GM18519 (cell line): ENCODE results near the gene CDKAL1.
A peak's percentile ranks its signal among the peaks of the same experiment; 100 is the strongest.
"Not testable (repeated sequence)": the region's sequence is repeated elsewhere in the genome, so short reads cannot be mapped to it uniquely, and the experiment has no call there.

ENCODE experiments used
- ATAC-seq: cut with Tn5 transposase; IDR thresholded peaks from one replicate; pipeline ENCODE4 v1.9.1; 2021; ENCODE audit warnings: mild to moderate bottlenecking, moderate library complexity; ENCODE audit not compliant: unreplicated experiment, low FRiP score

Gene CDKAL1

DNA sequence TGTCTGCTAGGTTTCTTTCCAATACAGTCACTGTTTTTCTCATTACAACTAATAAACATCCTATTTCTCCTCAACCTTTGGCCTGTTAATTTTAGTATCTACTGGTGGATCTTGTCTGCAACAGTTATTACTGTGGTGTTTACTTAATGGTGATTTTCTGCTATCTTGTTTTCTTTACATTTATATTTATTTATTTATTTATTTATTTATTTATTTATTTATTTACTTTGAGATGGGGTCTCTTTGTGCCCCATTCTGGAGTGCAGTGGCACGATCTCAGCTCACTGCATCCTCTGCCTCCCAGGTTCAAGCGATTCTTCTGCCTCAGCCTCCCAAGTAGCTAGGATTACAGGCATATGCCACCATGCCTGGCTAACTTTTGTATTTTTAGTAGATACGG is 15.1 kb downstream of the CDKAL1 start:
- not testable (repeated sequence) for ATAC-seq

DNA sequence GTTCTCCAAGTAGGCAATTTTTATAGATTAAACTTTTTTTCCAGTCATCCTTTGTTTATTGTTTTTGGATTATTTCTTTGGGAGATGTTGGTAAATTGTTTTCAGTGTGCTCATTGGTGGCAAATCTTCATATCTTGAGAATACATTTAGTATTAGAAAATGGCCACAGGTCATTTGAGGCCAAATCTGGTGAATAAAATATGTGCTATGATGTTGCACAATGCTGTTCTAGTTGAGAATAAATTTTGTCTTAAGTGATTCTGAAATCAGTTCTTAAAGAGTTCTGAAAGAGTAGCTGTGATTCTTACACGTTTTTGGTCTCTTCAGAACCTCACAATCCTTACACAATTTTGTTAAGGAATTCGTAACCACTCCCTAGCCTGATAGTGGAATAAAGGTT is 20.1 kb downstream of the CDKAL1 start:
- no peak for ATAC-seq

DNA sequence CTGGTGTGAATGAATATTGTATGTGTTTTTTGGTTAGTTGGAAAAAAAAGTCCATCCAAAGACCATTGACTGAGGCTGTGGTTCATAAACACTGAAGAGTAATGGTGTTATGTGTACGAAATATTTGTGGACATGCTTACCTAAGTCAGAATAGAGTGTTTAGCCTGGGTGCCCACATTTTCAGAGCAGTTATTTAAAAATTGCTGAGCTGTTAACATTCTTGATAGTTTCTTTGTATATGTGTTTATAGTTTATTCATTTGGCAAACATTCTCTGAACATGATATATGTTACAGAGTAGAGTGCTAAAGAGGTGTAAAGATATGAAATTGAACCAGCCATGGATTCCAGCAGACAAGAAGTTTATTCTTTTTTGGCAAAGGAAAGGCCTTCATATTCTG is 20.6 kb downstream of the CDKAL1 start:
- ATAC-seq, result no peak

DNA sequence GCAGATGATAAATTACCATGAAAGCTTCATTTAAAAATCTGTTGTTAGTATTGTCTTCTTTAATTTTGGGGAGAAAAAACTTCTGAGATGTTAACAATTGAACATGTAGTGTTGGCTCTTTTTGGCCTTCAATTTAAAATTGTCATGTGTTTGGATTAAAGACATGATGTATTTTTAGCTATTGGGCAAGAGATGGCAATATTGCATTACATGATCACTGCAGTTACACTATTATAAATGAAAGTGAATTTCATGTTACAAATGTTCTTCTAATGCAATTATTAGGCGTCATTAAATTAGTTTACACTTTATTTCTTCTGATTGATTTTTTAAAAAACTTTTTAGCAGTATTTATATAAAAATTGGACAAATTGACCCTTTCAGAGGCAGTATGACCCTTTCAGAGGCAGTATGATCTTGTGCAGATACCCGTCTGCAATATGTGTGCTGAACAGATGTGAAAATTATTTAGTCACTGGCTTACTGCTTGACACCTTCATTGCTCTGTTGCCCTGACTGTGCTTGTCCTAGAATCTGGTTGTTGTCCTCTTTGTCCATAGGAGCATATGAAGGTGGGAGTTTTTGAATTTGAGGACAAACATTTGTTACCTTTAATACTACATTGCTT is 25.8 kb downstream of the CDKAL1 start:
- no peak for ATAC-seq

DNA sequence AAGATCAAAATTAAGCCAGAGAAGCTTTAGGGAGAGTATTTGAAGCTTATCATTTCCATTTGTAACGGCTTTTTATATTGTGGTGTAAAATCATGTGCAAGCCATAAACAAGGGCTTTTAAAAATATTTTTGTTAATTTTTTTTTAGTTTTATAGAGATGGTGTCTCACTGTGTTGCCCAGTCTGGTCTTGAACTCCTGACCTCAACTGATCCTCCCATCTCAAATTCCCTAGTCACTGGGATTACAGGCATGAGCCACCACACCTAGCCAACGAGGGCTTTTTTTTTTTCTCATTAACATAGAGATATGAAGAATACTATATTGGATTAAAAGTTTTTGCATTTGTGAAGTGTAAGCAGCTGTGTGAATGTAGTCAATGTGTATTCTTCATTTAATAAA is 29.1 kb downstream of the CDKAL1 start:
- no peak for ATAC-seq

DNA sequence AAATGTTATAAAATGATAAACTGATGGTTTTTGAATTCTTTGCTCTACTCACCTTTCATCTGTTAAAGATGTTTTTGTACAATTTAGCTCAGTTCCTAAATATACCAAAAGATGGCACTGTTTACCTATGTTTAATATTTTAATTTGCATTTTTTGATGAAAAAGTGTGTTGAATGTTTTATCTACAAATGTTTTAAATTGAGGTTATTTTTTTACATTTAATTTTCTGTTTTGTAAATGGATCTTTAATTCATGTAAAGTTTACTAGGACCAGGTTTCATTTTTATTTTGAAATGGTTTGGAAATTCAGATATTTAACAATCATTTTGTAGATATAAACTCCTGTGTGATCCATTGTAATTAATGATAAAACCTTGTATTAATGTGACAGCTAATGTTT is 30.0 kb downstream of the CDKAL1 start:
- ATAC-seq, result no peak

DNA sequence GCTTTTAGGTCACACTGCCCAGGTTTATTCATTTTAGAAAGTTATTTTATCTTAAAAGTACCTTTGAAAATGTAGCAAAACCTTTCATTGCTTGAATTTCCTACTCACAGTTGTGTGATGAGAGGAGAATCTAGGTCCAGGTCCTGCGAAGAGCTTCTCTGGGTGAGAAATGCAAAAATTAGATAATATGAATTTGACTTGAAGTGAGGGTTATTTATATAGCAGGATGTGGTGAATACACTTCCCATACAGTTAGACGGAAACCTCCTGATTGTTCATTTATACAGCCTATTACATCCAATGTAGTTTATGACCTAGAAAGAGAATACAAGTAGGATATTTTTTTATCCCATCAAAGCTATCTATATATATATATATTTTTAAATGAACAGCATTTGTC is 30.5 kb downstream of the CDKAL1 start:
- peak; percentile 53 for ATAC-seq

DNA sequence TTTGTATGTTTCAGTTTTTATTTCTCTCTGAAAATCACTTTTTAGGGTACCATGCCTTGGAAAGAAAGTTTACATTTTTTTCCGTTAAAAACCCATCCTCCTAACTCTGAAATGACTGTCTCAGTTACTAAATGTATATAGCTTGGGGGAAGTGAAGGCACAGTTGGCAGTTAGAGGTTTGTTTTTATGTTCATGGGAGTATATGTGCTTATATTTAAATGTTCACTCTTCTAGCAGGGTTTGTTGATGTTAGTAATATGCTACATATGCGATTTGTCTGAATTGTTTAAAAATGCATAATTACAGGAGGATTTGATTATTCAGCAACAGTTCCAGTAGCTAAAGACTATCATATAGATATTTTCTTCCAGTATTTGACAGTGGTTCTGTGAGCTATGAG is 31.1 kb downstream of the CDKAL1 start:
- ATAC-seq, result peak; percentile 38

DNA sequence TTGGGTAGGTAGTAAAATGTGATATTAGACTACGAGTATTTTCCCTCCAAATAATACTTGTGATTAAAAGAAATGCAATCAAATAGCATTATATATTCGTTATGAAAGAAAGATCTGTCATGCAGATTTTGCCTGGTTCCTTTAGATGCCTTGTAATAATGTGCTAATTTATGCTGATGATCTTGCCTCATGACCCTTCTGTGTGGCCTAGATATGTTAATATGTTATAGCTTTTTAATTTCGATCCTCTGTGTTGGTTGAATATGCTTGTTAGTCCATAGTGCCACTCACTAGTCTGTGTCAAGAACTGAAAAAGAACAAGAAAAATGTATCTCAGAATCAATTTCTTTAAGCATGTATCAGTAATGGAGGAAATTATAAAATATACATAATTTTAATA is 31.9 kb downstream of the CDKAL1 start:
- ATAC-seq, result no peak

DNA sequence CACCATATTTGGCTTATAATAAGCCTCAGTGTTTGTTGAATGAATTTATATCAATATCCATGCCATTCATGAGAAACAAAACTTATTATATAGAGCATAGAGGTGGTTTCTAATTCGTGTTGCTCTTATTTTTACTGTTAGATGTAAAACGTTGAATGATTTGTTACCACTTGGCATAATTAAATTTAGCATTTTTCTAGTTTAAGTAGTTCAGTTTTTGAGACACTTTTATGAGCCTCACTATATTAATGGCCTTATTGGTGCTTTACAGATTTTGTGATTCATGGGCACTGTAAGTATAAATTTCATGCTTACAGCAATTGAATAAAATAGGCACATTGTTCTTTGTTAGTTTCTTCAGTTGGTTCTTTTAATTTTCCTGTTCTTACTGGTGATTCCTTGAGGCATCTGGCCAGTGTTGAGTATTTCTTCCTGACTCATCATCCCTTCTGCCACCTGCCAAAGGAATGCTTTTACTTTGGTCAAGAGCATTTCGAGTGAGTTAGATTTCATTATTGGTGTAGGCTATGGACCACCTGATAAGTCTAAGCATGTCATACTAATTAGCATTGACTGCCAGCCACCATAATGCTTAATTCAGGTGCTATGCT is 34.8 kb downstream of the CDKAL1 start:
- no peak for ATAC-seq

DNA sequence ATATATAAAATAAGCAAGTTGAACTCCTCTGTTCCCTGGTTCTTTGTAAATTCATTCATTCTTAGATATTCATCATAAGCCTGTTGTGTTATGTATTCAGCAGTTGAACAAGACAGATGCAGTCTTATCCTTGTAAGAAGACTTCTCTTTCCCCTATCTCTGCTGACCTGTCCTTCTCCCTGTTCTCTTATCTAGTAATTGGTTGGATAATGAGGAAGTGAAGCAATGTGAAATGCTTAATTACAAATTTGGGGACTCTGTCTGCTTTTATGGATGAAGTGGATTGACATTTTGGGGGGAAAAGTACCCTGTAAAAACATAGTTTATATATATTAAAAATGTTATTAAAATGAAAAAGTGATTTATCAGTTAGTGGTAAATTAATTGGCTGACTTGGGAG is 37.0 kb downstream of the CDKAL1 start:
- no peak for ATAC-seq

DNA sequence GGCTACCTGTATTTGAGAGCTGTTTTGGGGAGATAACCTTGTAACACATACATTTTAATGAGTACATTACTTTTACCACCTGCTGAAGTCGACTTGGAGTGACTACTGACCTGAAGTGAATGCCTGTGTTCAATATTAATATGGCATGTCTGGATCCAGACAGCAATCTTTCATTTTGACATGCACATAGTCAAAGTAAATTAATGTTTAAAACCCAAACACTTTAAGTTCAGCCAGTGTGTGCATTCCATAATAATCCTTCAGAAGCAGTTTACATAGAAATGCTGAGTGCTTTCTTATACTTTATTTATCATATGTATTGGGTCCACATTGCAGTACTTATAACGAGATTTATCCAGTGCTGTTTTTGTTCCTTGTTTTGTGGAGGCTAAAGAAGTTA is 38.0 kb downstream of the CDKAL1 start:
- ATAC-seq, result no peak

DNA sequence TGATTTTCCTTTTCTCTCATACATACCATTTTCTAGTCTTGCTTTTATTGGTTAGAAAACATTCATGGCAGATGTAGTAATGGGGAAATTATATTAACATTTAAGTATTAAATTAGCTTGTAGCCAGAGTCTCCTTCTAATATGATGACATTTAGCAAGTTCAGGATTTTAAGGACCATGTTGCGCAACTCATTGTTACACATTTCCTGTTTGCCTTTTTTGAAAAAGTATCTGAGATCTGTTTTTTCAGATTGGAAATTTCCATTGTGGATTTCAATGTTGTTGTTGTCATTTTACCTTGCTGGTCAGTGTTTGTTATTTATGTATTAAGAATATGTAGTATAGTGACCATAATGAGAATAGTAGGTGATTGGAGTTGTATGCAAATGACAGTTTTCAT is 38.7 kb downstream of the CDKAL1 start:
- no peak for ATAC-seq

DNA sequence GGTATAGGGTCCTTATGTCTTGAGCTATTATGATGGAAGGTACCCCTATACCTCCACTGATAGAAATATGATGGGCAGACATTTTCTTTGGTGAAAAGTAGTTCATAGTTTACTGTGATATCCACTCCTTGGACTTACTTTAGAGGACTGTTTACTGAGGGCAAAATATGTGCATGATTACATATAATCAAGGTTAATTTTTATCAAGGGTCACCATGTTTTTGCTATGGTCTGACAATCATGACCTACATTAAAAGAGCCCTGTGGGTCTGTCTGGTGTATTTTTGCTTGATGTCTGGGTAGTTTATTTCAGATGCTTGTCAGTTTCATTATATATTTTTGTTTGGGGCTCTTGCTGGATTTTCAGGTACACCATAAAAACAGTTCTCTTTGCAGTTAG is 40.1 kb downstream of the CDKAL1 start:
- ATAC-seq, result no peak

DNA sequence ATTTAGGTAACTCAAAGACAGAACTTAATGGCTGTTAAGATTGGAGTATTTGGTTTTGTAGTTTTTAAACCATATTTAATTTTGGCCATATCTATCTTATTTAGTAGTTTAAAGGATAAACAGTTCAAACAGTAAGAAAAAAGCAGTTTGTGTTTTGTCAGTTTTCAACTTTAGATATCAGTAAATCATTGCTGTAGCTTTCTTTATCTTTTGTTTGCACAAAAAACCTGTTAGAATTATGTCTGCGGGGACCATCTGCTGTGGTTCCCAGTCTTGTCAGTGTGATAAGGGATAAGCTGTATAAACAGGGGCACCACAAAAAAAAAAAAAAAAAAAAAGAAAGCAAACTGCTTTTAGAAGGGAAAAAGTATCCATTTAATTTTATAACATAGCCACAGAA is 40.9 kb downstream of the CDKAL1 start:
- ATAC-seq, result no peak

DNA sequence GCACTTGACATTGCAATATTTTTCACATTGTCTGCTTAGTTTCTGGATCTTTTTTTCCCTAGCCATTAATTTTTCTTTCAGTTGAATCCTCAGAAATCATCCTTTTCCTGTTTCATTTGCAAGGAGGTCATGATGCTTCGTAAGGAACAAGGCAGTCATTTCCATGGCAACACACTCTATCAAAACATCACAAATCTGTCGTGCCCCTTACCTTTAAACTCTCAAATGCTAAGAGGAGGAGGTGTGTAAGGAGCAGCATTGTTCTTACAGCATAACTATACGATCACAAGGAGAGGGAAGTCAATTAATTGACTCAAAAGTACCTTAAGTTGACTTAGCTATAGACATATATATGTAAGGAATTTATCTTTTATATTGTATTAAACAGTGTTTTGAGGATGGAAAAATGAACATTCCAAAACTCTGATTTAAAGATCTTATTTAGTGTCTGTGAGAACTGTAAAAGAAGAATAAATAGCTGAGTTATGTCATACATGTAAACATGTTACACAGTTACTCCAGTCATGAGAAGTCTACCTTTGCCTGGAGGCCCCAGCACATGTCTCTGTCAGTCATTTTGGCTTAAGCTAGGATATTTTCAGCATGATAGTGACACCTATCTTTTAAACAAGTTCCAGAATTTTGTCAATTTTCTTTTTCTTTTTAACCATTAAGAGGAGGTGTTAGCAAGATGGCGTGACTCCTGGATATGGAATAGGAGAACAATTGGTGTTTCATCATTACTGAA is 41.6 kb downstream of the CDKAL1 start:
- ATAC-seq, result no peak

DNA sequence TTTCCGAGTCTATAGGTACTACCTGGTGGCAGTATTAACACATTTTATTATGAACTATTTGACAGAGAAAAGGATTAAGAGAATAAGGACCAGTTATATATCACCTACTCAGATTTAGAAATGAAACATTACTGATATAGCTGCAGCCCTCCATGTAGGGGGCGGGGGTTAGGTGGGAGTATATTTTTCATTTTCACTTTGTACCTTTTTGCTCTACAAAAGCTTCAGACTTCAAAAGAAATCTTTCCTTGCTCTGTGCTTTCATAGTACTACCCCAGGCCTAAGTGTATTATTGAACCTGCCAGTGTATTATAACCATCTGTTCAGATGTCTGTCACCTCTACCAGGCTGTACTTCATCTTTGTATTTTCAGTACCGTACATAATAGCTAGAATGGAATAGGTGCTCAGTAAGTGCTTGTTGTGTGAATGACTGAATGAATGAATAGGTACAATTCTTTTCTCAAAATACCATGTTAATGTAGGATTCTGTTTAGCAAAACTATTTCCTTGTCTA is 43.0 kb downstream of the CDKAL1 start:
- ATAC-seq, result no peak

DNA sequence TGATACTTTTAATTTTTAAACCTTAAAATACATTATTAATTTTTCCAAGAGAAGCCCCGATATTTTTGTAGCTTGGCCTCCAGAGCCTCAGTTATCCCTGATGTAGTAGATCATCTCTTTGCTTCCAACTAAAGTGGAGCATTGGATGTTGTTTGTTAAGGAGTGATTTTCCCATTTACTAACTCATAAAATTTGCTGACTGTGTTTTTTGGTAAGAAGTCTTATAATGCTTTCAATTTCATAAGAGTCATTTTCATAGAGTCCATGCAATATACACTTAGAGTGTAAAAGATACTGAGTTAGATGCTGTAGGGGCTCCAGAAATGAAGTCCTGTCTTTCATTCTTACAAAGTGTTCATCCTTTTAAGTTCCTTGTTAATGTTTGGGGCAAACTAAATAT is 46.8 kb downstream of the CDKAL1 start:
- ATAC-seq, result no peak

DNA sequence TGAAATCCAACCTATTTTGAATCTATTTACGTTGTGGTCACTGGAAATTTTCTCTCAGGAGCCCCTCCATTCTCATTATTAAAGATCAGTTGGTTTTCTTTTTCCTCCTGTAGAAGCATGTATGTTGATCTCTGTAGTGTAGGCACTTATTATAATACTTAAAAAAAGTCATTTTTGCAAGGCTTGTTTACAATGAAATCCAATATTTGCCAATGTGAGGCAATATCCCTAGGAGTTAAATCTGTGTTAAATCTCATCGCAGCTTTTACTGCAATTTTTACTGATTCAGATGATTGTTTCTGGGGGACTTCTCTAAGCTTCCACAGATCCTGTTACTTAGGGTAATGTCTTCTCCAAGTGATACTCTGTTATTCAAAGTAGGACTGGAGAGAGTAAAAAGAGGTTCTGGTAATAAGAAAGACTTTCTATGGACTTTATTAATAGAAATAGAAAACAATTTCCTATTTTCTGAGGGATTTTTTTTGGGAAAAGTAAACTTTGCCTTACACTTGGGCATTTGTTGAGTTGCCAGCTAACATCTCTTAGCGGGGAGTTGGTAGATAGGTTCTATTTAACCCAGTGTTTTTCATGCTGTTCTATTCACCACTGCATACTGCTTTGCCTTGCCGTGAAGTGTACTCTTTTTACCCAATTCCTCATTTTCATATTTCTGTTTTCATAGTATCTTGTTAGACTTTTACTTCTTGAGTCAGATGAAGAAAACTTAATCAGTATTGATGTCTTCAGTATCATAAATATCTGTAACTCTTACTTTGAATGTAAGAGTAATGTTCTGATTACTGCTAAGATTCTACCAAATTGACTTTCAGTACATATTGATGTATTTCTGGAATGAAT is 48.6 kb downstream of the CDKAL1 start:
- ATAC-seq, result no peak

DNA sequence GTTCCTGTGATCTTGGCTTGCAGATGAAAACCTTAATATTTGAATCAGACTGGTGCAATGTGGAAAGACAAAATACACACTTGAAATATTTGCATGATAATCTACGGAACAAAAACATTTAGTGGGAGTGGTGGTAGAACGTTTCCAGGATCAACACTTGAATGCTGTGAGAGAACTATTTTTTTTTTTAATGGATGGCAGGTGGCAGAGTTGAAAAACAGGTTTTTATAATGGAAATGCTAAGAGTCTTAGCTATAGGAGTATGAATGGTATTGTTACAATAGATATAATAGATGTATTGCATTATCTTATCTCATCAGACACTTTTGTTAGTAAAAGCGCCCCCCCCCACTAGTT is 49.2 kb downstream of the CDKAL1 start:
- ATAC-seq, result no peak

DNA sequence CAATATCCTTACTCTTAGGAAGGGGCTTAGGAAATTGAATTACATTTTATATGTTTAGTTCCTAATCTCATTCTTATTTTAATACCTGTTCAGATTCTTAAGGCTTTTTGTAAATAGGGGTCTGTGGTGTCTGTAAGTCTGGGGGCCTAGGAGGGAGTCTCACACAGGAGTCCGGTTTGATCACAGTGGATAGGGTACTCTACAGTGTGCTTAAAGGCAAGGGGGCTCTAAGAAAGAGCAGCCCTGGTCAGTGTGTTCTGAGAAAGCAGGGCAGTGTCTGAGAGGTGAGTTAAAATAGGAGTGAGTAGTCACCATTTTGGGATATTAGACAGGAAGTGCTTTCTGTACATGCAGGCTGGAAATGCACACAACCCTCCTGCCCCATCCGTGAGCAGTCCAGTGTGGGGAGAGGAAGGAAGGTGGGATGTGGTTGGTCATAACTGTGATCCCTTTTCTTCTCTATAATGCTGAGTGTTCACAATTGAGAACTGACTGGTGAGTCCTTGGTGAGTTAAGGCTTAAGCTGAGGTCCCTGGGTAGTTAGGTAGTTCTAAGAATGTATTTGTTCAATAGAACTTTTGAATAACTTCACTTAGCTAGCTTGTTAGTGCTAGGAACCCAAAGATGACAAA is 50.0 kb downstream of the CDKAL1 start:
- ATAC-seq, result no peak
